Thyroid gland (tissue), 4 donors: Measurements from ENCODE around the gene SORCS2.

ENCODE experiments used
- POLR2A ChIP-seq, 2 donors: fragments of 450-650 bp; IDR thresholded peaks; one replicate each; pipeline ENCODE4 v1.6.1; 2017; ENCODE audit warnings: antibody characterized with exemption in 2 of 2, mild to moderate bottlenecking in 2 of 2, moderate library complexity in 1 of 2
- TF ChIP-seq, protein P1 (sequence below), 6 experiments: fragments of 200-600 bp in 3 of 6; fragments of 450-650 bp in 3 of 6; sonication (generic) in 3 of 6; IDR thresholded peaks; one replicate each; pipeline ENCODE4 v1.5.1; 2016 to 2019; ENCODE audit warnings: antibody characterized with exemption in 6 of 6, mild to moderate bottlenecking in 2 of 6, inconsistent platforms in 1 of 6, moderate library complexity in 1 of 6

DNA sequence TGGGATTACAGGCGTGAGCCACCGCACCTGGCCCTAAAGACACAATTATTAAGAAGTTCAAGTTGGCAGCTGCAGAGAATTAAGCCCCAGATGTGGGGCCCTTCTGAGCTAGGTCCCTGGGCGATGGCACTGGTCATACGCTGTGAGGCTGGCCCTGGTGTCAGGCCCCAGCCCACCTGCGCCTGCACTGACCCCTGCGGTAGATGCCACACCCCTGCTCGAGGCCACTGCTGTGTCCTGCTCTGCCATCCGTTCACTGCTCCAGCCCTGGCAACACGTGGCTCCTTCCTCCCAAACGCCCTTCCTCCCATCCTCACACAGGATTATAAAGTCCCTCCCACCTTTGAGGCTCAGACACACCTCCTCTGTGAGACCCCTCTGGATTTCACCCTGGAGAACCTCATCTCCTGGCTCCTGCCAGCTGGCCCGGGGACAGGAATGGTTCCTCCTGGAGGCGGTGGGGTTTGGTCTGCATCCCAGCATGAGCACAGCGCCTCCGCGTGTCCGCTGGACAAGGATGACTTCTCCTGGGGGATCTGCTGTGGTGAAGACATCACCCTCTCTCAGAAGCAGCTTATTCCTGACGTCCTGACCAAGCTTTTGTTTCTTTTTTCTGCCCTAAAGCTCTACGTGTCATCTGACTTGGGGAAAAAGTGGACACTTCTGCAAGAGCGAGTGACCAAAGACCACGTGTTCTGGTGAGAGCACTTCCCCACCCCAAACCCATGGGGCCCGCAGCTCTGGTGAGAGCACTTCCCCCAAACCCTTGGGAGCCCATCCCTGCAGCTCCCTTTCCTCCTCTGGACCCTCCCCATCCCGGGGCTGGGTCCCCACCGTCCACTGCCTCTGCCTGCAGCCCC is 461.4 kb downstream of the SORCS2 start:
- TF ChIP-seq, protein P1, sequence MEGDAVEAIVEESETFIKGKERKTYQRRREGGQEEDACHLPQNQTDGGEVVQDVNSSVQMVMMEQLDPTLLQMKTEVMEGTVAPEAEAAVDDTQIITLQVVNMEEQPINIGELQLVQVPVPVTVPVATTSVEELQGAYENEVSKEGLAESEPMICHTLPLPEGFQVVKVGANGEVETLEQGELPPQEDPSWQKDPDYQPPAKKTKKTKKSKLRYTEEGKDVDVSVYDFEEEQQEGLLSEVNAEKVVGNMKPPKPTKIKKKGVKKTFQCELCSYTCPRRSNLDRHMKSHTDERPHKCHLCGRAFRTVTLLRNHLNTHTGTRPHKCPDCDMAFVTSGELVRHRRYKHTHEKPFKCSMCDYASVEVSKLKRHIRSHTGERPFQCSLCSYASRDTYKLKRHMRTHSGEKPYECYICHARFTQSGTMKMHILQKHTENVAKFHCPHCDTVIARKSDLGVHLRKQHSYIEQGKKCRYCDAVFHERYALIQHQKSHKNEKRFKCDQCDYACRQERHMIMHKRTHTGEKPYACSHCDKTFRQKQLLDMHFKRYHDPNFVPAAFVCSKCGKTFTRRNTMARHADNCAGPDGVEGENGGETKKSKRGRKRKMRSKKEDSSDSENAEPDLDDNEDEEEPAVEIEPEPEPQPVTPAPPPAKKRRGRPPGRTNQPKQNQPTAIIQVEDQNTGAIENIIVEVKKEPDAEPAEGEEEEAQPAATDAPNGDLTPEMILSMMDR (IDR thresholded peaks at IDR 0.05): no peak
- TF ChIP-seq POLR2A (IDR thresholded peaks at IDR 0.05): no peak
